ENCODE results near the gene MUC6.

MUC6 gene

GRCh38 chr11:1072821-1073231 is 36.3 kb upstream of the MUC6 start:
- no peak for DNase-seq

- no peak for DNase-seq
These were observed 35.8 kb upstream of the MUC6 start for GRCh38 chr11:1072116-1072820.

- DNase-seq, result no peak
These were observed 35.1 kb upstream of the MUC6 start for GRCh38 chr11:1071571-1072115.

- DNase-seq, result no peak
These were observed 34.3 kb upstream of the MUC6 start for GRCh38 chr11:1070594-1071462.

GRCh38 chr11:1069740-1070139 is 33.2 kb upstream of the MUC6 start:
- no peak for DNase-seq

GRCh38 chr11:1067812-1068496 is 31.4 kb upstream of the MUC6 start:
- no peak for DNase-seq

- no peak for DNase-seq
These were observed 27.6 kb upstream of the MUC6 start for GRCh38 chr11:1064167-1064566.

GRCh38 chr11:1062075-1062820 is 25.7 kb upstream of the MUC6 start:
- DNase-seq, result no peak

GRCh38 chr11:1060852-1061616 is 24.5 kb upstream of the MUC6 start:
- DNase-seq, result no peak

GRCh38 chr11:1060410-1060809 is 23.9 kb upstream of the MUC6 start:
- DNase-seq, result no peak

GRCh38 chr11:1059759-1060158 is 23.2 kb upstream of the MUC6 start:
- no peak for DNase-seq

GRCh38 chr11:1057806-1058205 is 21.3 kb upstream of the MUC6 start:
- DNase-seq, result no peak

- no peak for DNase-seq
These were observed 19.7 kb upstream of the MUC6 start for GRCh38 chr11:1055990-1056771.

GRCh38 chr11:1055109-1055703 is 18.7 kb upstream of the MUC6 start:
- DNase-seq, result no peak

- DNase-seq, result no peak
These were observed 17.9 kb upstream of the MUC6 start for GRCh38 chr11:1054143-1055108.

- no peak for DNase-seq
These were observed 16.8 kb upstream of the MUC6 start for GRCh38 chr11:1053121-1053901.

- DNase-seq, result no peak
These were observed 15.9 kb upstream of the MUC6 start for GRCh38 chr11:1052133-1053011.

Data from GDM1 (cell line).